Upper lobe of left lung (tissue), 4 donors: Measurements from ENCODE around the gene EXPH5.
A peak's percentile ranks its signal among the peaks of the same experiment; 100 is the strongest.

Experiments
- CTCF ChIP-seq, 6 experiments: fragments of 450-650 bp in 4 of 6; fragments of 200-600 bp in 2 of 6; sonication (generic) in 2 of 6; IDR thresholded peaks; one replicate each; pipeline ENCODE4 v1.5.1; 2016 to 2019; ENCODE audit warnings: antibody characterized with exemption in 6 of 6
- EP300 ChIP-seq, 4 donors: sonication (generic); formaldehyde crosslinking; IDR thresholded peaks; one replicate each; pipeline ENCODE4 v1.5.1; 2017; ENCODE audit warnings: antibody characterized with exemption in 4 of 4, control low read depth in 2 of 4
- POLR2A ChIP-seq, 4 donors: fragments of 450-650 bp; IDR thresholded peaks; one replicate each; pipeline ENCODE4 v1.5.1; 2016 to 2017; ENCODE audit warnings: antibody characterized with exemption in 4 of 4, mild to moderate bottlenecking in 2 of 4

DNA sequence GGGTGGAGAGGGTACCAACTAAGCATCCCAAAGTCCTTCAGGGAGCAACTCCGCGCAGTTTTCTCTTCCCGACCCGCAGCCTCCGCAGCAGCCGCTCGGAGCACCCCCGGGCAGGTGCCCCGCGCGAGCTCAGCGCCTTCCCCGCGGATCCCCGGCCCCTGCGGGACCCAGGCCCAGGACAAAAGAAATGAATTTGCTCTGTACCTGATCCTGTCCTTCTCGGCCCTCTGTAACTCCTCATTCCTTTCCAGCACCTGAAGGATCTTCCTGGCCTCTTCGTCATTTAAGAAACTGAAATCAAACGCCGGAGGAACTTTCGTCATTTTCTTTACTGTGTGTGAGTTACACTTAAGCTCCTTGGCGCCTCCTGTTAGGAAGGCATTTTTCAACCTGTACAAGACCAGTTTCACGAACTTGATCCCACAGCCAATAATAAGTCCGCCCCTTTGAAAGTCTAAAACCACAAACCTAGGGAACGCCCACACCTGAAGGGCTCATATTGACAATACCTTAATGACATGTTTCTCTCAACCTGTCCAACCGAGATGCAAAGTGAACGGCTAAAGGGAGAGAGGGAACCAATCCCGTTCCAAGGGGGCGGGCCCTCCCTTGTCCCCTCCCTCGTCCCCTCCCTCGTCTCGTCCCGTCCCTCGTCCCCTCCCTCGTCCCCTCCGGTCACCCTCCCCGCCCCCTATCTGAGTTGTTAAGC, at the start of gene EXPH5:
- no peak for TF ChIP-seq CTCF (IDR thresholded peaks at IDR 0.05)
- TF ChIP-seq POLR2A (IDR thresholded peaks at IDR 0.05), result peak in 2 of 4 donors; percentile 35 to 79
- TF ChIP-seq EP300 (IDR thresholded peaks at IDR 0.05), result no peak
